Liver (tissue), 9 donors: ENCODE measurements around the gene PPP2R2D. TPM values are rescaled to one million over a fixed set of nuclear protein-coding genes. Genes with fewer than 3 reads are reported as not detected.

ENCODE experiments used
- DNase-seq: peaks from one replicate; pipeline ENCODE4 v3.0.0-alpha.2; 2017; ENCODE audit warnings: low spot score
- H3K27ac ChIP-seq, 2 donors: one replicate each; pipeline ENCODE4 v1.7.0; 2013; ENCODE audit warnings: inconsistent platforms in 2 of 2, low read length in 2 of 2, control low read depth in 1 of 2, low read depth in 1 of 2, mild to moderate bottlenecking in 1 of 2
- H3K27me3 ChIP-seq, 4 donors: one replicate each; pipeline versions ENCODE4 v1.6.1 to v1.7.0; 2013; ENCODE audit warnings: low read length in 3 of 4, inconsistent platforms in 1 of 4, mild to moderate bottlenecking in 1 of 4, moderate library complexity in 1 of 4; ENCODE audit not compliant: control insufficient read depth in 4 of 4, insufficient read depth in 4 of 4
- H3K36me3 ChIP-seq, 4 donors: one replicate each; pipeline versions ENCODE4 v1.6.1 to v1.7.0; 2013; ENCODE audit warnings: low read length in 3 of 4, mild to moderate bottlenecking in 3 of 4, low read depth in 1 of 4, moderate library complexity in 1 of 4; ENCODE audit not compliant: control insufficient read depth in 4 of 4, insufficient read depth in 3 of 4
- H3K4me1 ChIP-seq, 4 donors: one replicate each; pipeline versions ENCODE4 v1.6.1 to v1.7.0; 2013; ENCODE audit warnings: low read length in 3 of 4, mild to moderate bottlenecking in 3 of 4, moderate library complexity in 1 of 4; ENCODE audit not compliant: control insufficient read depth in 4 of 4, insufficient read depth in 4 of 4
- H3K4me3 ChIP-seq, 3 donors: one replicate each; pipeline versions ENCODE4 v1.6.1 to v1.7.0; 2013; ENCODE audit warnings: low read length in 3 of 3, control low read depth in 1 of 3, low read depth in 1 of 3, mild to moderate bottlenecking in 1 of 3
- H3K9ac ChIP-seq, 2 donors: one replicate each; pipeline ENCODE4 v1.7.0; 2013; ENCODE audit warnings: low read length in 2 of 2, mild to moderate bottlenecking in 2 of 2, moderate library complexity in 2 of 2, control low read depth in 1 of 2, low read depth in 1 of 2
- H3K9me3 ChIP-seq, 4 donors: one replicate each; pipeline versions ENCODE4 v1.6.1 to v1.7.0; 2013; ENCODE audit warnings: low read length in 3 of 4; ENCODE audit not compliant: control insufficient read depth in 4 of 4
- EGR1 ChIP-seq, 2 donors: IDR thresholded peaks; 2 replicates each; pipeline ENCODE4 v1.6.1; 2016 to 2018; ENCODE audit warnings: antibody characterized with exemption in 2 of 2, low read depth in 2 of 2
- FOXA1 ChIP-seq: IDR thresholded peaks from 2 replicates; pipeline ENCODE4 v1.6.1; 2016; ENCODE audit warnings: antibody characterized with exemption
- FOXA2 ChIP-seq: IDR thresholded peaks from 2 replicates; pipeline ENCODE4 v1.6.1; 2016; ENCODE audit warnings: antibody characterized with exemption
- GABPA ChIP-seq, 2 donors: IDR thresholded peaks in 1 of 2; conservative IDR thresholded peaks in 1 of 2; 2 replicates each; pipeline ENCODE4 v1.6.1; 2016; ENCODE audit warnings: antibody characterized with exemption in 2 of 2, mild to moderate bottlenecking in 1 of 2, moderate library complexity in 1 of 2
- HNF4A ChIP-seq, 2 donors: conservative IDR thresholded peaks; 2 replicates each; pipeline ENCODE4 v1.6.1; 2016; ENCODE audit warnings: antibody characterized with exemption in 2 of 2, mild to moderate bottlenecking in 2 of 2
- HNF4G ChIP-seq: IDR thresholded peaks from 2 replicates; pipeline ENCODE4 v1.6.1; 2016; ENCODE audit warnings: antibody characterized with exemption
- JUND ChIP-seq, 2 donors: IDR thresholded peaks; 2 replicates each; pipeline ENCODE4 v1.6.1; 2016; ENCODE audit warnings: antibody characterized with exemption in 2 of 2
- NR2F2 ChIP-seq: IDR thresholded peaks from 2 replicates; pipeline ENCODE4 v1.6.1; 2016; ENCODE audit warnings: antibody characterized with exemption
- RAD21 ChIP-seq, 2 donors: IDR thresholded peaks; 2 replicates each; pipeline ENCODE4 v1.6.1; 2016; ENCODE audit warnings: antibody characterized with exemption in 2 of 2, mild to moderate bottlenecking in 2 of 2
- RXRA ChIP-seq, 2 donors: IDR thresholded peaks; 2 replicates each; pipeline ENCODE4 v1.6.1; 2017 to 2018; ENCODE audit warnings: antibody characterized with exemption in 2 of 2, mild to moderate bottlenecking in 1 of 2
- SP1 ChIP-seq: IDR thresholded peaks from 2 replicates; pipeline ENCODE4 v1.6.1; 2018; ENCODE audit warnings: antibody characterized with exemption, mild to moderate bottlenecking
- TAF1 ChIP-seq: conservative IDR thresholded peaks from 2 replicates; pipeline ENCODE4 v1.6.1; 2016; ENCODE audit warnings: antibody characterized with exemption, mild to moderate bottlenecking
- YY1 ChIP-seq: IDR thresholded peaks from 2 replicates; pipeline ENCODE4 v1.6.1; 2016; ENCODE audit warnings: antibody characterized with exemption, mild to moderate bottlenecking
- WGBS: extraction: QIAGEN DNeasy Blood & Tissue Kit; methylation state at CpG from one replicate; pipeline ENCODE4 v1.1.7; 2013; 5-methylcytosine and 5-hydroxymethylcytosine counted together
- polyA plus RNA-seq, 2 donors: library from polyadenylated mRNA; stranded (reverse) in 1 of 2; unstranded in 1 of 2; fragments of 200-250 nt in 1 of 2; fragments of >200 nt in 1 of 2; fragmentation: Nextera tagmentation in 1 of 2; extraction: Ambion mirVana in 1 of 2; gene quantifications; one replicate each; pipeline versions ENCODE4 v1.2.1 to v1.2.3, GENCODE V29; 2013 to 2015
- total RNA-seq, 2 donors: library from RNA; depleted of rRNA; stranded (reverse); fragments of >200 nt; gene quantifications; one replicate each; pipeline ENCODE4 v1.2.3, GENCODE V29; 2014
- TF ChIP-seq, protein P1 (sequence below): IDR thresholded peaks from 2 replicates; pipeline ENCODE4 v1.6.1; 2016; ENCODE audit warnings: antibody characterized with exemption
- TF ChIP-seq, protein P2 (sequence below): IDR thresholded peaks from 2 replicates; pipeline ENCODE4 v1.6.1; 2016; ENCODE audit warnings: antibody characterized with exemption, mild to moderate bottlenecking
- TF ChIP-seq, protein P3 (sequence below): IDR thresholded peaks from 2 replicates; pipeline ENCODE4 v1.6.1; 2016; ENCODE audit warnings: antibody characterized with exemption
- TF ChIP-seq, protein P4 (sequence below): IDR thresholded peaks from 2 replicates; pipeline ENCODE4 v1.6.1; 2016; ENCODE audit warnings: antibody characterized with exemption
- TF ChIP-seq, protein P5 (sequence below): fragments of 150-350 bp; IDR thresholded peaks from 2 replicates; pipeline ENCODE4 v1.5.1; 2017; ENCODE audit warnings: improper control_type of control experiment, low read depth, low read length; ENCODE audit not compliant: missing input control
- donor health status: healthy.
- donor health status: healthy.
- donor health status: healthy.
- donor health status: healthy.
- donor health status: healthy.

PPP2R2D gene
- total and polyA plus RNA-seq, 4 donors, result 5.9 to 20.5 (median 14.3) TPM

DNA sequence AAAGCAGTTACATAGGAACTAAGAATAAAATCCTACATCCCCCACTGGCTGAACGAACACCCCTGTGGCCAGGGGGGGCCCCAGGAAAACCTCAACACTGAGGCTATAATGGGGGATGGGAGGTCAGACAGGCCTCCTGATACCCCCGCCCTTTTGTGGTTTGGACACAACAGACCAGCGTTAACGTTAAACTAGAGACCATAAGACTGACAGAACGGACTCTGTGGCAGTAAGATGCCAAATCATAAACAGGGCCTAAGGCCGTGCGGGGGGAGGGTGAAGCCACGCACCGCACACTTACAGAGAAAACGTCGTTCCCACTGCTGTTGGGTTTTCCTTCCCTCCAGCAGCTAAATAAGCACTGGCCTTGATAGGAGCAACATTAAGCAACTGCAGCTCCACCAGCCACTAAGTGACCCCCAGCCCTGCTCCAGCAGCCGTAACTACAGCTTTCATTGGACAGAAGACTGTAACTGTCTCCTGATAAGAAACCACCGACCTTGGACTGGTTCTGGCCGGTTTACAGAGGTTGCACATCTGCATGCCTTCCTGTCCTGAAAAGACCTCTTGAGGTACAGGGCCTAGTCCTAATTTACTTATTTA, 3.4 kb upstream of the PPP2R2D start:
- WGBS, result 62% methylated on average over 14 of the region's 14 CpGs

DNA sequence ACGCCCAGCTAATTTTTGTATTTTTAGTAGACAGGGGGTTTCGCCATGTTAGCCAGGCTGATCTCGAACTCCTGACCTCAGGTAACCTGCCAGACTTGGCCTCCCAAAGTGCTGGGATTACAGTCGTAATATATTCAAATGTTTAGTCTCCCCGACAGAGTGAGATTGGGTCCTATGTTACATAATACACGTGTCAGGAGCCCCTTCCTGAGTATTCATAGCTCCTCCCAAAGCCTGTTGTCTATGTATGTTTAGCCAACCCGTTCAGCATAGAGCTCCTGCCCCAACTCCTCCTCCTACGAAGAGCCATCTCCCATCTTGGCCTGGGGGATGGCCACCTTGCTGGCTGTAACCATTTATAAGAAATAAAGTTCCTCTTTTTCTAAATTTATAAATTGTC, 2.7 kb upstream of the PPP2R2D start:
- WGBS, result 86% methylated on average over 8 of the region's 8 CpGs
- Histone ChIP-seq H3K4me1 (peaks cover 3 to 18% (median 16%) of the 10 kb centered on the region in 4 donors), H3K9ac (no peak overlapping the region), H3K27ac (no peak overlapping the region), H3K36me3 (no peaks in the 10 kb centered on the region), H3K4me3 (no peak overlapping the region), H3K27me3 (no peaks in the 10 kb centered on the region), H3K9me3 (no peaks in the 10 kb centered on the region)
- TF ChIP-seq, protein P1, sequence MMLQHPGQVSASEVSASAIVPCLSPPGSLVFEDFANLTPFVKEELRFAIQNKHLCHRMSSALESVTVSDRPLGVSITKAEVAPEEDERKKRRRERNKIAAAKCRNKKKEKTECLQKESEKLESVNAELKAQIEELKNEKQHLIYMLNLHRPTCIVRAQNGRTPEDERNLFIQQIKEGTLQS, result no peak
- TF ChIP-seq, protein P2, sequence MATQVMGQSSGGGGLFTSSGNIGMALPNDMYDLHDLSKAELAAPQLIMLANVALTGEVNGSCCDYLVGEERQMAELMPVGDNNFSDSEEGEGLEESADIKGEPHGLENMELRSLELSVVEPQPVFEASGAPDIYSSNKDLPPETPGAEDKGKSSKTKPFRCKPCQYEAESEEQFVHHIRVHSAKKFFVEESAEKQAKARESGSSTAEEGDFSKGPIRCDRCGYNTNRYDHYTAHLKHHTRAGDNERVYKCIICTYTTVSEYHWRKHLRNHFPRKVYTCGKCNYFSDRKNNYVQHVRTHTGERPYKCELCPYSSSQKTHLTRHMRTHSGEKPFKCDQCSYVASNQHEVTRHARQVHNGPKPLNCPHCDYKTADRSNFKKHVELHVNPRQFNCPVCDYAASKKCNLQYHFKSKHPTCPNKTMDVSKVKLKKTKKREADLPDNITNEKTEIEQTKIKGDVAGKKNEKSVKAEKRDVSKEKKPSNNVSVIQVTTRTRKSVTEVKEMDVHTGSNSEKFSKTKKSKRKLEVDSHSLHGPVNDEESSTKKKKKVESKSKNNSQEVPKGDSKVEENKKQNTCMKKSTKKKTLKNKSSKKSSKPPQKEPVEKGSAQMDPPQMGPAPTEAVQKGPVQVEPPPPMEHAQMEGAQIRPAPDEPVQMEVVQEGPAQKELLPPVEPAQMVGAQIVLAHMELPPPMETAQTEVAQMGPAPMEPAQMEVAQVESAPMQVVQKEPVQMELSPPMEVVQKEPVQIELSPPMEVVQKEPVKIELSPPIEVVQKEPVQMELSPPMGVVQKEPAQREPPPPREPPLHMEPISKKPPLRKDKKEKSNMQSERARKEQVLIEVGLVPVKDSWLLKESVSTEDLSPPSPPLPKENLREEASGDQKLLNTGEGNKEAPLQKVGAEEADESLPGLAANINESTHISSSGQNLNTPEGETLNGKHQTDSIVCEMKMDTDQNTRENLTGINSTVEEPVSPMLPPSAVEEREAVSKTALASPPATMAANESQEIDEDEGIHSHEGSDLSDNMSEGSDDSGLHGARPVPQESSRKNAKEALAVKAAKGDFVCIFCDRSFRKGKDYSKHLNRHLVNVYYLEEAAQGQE, result no peak
- TF ChIP-seq JUND (IDR thresholded peaks at IDR 0.05), result no peak
- TF ChIP-seq EGR1 (IDR thresholded peaks at IDR 0.05; ENCODE audit: low read depth in 2 of 2), result no peak
- TF ChIP-seq, protein P3, sequence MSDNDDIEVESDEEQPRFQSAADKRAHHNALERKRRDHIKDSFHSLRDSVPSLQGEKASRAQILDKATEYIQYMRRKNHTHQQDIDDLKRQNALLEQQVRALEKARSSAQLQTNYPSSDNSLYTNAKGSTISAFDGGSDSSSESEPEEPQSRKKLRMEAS, result no peak
- TF ChIP-seq NR2F2, result no peak
- TF ChIP-seq TAF1, result no peak
- TF ChIP-seq FOXA2, result no peak
- no peak for TF ChIP-seq HNF4A (conservative IDR thresholded peaks at IDR 0.05)
- TF ChIP-seq, protein P4, sequence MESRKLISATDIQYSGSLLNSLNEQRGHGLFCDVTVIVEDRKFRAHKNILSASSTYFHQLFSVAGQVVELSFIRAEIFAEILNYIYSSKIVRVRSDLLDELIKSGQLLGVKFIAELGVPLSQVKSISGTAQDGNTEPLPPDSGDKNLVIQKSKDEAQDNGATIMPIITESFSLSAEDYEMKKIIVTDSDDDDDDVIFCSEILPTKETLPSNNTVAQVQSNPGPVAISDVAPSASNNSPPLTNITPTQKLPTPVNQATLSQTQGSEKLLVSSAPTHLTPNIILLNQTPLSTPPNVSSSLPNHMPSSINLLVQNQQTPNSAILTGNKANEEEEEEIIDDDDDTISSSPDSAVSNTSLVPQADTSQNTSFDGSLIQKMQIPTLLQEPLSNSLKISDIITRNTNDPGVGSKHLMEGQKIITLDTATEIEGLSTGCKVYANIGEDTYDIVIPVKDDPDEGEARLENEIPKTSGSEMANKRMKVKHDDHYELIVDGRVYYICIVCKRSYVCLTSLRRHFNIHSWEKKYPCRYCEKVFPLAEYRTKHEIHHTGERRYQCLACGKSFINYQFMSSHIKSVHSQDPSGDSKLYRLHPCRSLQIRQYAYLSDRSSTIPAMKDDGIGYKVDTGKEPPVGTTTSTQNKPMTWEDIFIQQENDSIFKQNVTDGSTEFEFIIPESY, result no peak
- TF ChIP-seq FOXA1, result no peak
- TF ChIP-seq GABPA (IDR thresholded peaks at IDR 0.05 in 1 of 2, conservative IDR thresholded peaks at IDR 0.05 in 1 of 2), result no peak
- no peak for TF ChIP-seq YY1
- no peak for TF ChIP-seq HNF4G
- no peak for TF ChIP-seq SP1
- TF ChIP-seq, protein P5, sequence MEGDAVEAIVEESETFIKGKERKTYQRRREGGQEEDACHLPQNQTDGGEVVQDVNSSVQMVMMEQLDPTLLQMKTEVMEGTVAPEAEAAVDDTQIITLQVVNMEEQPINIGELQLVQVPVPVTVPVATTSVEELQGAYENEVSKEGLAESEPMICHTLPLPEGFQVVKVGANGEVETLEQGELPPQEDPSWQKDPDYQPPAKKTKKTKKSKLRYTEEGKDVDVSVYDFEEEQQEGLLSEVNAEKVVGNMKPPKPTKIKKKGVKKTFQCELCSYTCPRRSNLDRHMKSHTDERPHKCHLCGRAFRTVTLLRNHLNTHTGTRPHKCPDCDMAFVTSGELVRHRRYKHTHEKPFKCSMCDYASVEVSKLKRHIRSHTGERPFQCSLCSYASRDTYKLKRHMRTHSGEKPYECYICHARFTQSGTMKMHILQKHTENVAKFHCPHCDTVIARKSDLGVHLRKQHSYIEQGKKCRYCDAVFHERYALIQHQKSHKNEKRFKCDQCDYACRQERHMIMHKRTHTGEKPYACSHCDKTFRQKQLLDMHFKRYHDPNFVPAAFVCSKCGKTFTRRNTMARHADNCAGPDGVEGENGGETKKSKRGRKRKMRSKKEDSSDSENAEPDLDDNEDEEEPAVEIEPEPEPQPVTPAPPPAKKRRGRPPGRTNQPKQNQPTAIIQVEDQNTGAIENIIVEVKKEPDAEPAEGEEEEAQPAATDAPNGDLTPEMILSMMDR, result no peak
- TF ChIP-seq RAD21 (IDR thresholded peaks at IDR 0.05), result no peak
- TF ChIP-seq RXRA (IDR thresholded peaks at IDR 0.05), result no peak
- DNase-seq, result no peak

More for the DNA sequence above, 3.4 kb upstream of the PPP2R2D start:
- no peaks in the 10 kb centered on the region for H3K36me3 ChIP-seq
- H3K27ac ChIP-seq, result no peak overlapping the region
- TF ChIP-seq YY1 (no peak), RXRA (IDR thresholded peaks at IDR 0.05) (no peak), GABPA (IDR thresholded peaks at IDR 0.05 in 1 of 2, conservative IDR thresholded peaks at IDR 0.05 in 1 of 2) (no peak), NR2F2 (no peak), JUND (IDR thresholded peaks at IDR 0.05) (no peak), FOXA2 (no peak)
- TF ChIP-seq, protein P1, result no peak
- peaks cover 0 to 14% (median 12%) of the 10 kb centered on the region in 4 donors for H3K4me1 ChIP-seq
- no peaks in the 10 kb centered on the region for H3K27me3 ChIP-seq
- H3K9ac ChIP-seq, result no peak overlapping the region
- no peak for DNase-seq
- H3K4me3 ChIP-seq, result no peak overlapping the region
- H3K9me3 ChIP-seq, result no peaks in the 10 kb centered on the region
